Dermis microvascular lymphatic vessel endothelial cell (primary cell): ENCODE results near the gene HPS1. TPM values are rescaled to one million over a fixed set of nuclear protein-coding genes. Genes with fewer than 3 reads are reported as not detected.

ENCODE experiments used
- DNase-seq, 2 donors: peaks; one replicate each; pipeline versions ENCODE4 v3.0.0 to v3.0.0-alpha.2; 2010; ENCODE audit warnings: low read depth in 2 of 2
- total RNA-seq: library from RNA; depleted of rRNA; stranded (reverse); fragments of >200 nt; gene quantifications from 2 replicates; pipeline ENCODE4 v1.2.1, GENCODE V29; 2014

HPS1 gene
- total RNA-seq: 22.3 and 28.1 TPM in 2 replicates

DNA sequence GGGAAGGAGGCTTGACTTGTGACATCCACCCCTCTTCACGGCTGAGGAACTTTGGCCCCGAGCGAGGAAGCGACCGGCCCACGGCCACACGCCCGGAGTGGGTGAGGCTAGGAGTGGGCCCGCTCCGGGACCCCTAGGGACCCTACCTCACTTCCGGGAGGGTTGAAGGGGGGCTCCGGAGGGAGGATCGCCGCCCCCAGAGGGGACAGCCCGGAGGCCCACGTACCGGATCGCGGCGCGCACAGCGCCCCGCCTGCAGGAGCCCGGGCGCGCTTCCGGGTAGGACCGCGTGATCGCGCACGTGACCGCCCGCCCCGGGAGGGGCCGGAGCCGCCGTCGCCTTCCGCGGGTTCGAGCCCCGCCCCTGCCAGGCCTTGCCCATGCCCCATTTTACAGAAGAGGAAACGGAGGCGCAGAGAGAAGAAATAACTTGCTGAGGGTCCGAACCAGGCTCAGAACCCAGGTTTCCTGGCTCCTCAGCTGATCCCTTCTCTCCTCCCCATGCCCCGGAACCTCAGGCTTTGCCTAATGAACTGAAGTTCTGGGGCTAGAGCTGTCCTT lies at the start of gene HPS1:
HPS1 (minus strand) TSS at position 275 of the 561 bp plus-strand sequence. CDS start 3,695 bp downstream, outside the sequence.
- DNase-seq: peak; percentile 40 to 66

DNA sequence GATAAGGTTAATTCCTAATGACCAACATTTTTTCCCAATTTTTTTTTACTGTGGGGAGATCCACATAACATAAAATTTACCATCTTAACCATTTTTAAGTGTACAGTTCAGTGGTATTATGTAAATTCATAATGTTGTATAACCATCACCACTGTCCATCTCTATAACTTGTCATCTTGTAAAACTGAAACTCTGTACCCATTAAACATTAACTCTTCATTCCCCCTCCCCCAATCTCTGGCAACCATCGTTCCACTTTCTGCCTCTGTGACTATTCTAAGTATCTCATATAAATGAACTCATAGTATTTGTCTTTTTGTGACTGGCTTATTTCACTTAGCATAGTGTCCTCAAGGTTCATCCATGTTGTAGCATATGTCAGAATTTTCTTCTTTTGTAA lies 46.0 kb upstream of the HPS1 start:
- DNase-seq: no peak

DNA sequence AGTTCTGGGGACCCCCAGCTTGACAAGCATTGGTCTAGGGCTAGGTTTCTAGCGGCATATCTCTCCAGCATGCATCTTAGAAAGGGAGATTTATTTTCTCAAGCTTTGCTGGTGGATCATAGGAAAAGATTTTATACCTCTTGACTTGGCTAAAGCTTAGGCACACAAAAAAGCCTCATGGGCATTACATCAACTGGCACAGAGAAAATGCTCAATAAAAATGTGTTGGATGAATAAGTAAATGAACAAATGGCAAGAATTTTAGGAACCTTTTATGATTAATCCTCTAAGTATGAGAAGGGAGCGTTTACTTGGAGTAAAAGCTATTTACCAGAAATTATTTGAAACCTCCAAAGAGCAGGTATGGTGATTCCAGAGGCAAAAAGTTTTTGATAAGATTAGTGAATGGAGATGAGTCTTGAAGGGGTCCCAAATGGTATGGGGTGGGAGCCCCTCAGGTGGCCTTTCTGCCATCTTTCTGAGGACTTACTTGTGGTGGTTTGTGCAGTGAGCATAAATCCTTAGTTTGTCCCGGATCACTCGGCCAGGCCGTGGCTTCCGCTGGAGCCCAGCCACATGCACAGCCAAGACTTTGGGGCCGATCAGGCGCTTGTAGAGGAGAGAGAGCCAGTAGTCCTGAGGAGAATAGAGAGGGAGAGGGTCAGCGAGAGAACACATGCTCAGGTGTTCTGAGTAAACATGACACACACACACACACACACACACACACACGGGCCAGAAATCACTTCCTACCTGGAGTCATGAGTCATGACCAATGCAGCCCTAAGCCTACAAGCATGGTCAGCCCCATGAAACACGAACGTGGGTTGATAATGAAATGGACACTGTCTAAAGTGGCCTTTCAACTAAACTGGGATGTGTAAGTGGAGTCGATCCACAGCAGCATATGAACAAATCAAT lies 43.1 kb upstream of the HPS1 start:
- no peak for DNase-seq

- no peak for DNase-seq
Measured at GRCh38 chr10:98488669-98489430, 42.1 kb upstream of the HPS1 start.

DNA sequence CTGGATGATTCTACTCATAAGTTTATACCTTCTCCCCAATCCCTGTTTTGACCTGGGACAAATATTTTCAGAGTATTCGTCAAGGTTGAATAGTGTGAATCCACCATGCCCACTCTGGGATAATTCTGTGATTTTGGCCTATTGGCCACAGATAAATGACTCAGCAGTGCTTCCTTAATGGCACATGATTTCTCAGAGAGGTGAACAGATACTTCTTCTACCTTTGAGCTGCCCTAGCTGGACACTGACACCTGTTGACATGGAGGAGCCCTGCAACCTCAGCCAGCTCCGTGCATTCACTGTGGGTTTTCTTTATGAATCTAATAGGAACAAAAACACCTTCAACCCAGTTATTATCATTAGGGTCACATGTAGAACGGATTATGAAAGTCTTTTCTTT lies 40.9 kb upstream of the HPS1 start:
- DNase-seq: no peak

DNA sequence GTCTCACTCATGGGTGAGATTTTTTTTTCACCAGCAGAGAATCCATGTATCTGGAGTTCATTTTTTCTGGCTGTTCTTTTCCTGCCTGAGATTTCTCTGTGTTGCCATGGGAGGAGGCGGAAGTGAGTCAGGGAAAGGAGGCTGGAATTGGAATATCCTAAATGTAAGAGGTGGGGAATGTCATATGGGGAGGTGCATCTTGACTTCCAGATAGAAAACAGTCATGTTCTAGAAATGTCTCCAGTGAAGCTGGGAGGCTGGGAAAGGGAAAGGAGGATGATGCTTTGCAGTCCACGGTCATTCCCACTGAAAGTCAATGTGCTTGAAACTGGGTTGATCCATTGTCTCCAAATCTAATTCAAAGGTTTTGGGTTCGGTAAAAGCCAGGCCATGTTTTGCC lies 39.7 kb upstream of the HPS1 start:
- no peak for DNase-seq

DNA sequence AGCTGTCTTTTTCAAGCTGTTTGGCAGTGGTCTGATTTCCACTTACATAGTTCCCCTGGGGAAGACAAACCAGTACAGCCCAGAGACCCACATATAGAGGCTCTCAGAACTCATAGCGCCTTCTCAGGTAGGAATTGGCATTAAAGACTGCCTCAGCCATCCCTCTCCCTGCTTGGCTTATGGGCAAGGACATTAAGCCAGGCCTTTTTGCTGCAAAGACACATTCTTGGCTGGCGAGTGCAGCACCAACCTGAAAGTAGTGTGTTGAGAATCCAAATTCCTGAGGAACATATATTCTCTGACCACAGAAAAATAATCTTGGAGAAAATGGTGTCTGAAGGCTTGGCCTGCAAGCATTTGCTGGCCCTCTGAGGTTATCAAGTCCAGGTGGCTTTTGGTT lies 39.2 kb upstream of the HPS1 start:
- DNase-seq: no peak

DNA sequence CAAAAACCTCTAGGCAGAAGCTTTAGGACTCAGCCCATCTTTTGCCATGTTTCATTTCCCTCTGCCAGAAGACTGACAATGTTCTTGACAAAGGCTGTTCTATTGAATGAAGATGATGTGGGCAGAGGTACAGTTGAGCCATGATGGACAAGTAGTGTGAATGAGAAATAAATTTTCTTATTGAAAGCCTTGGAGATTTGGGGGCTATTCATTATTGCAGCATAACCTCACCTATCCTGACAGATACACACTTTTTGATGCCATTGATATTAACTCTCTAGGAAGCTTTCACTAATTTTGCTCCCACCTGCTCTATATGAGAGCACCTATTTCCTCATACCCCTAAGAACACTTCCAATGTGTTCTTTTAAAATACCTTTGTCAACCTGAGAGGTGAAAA lies 36.9 kb upstream of the HPS1 start:
- DNase-seq: no peak

DNA sequence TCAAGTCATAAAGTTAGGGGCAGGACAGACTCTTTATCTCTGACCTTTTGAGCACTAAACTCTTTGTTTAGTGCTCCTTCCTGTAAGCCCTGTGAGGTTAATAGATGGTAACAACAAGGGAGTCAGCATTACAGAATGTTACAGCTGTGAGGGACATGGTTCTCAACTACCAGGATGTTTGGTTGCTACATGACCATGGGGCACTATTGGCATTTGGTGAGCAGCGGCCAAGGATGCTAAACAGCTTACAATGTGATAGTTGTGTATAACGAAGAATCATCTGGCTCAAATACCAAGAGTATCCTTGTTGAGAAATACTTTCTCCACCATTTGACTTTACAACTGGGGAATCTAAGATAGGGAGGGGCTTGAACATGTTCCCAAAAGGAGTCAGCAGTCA lies 35.4 kb upstream of the HPS1 start:
- DNase-seq: no peak

DNA sequence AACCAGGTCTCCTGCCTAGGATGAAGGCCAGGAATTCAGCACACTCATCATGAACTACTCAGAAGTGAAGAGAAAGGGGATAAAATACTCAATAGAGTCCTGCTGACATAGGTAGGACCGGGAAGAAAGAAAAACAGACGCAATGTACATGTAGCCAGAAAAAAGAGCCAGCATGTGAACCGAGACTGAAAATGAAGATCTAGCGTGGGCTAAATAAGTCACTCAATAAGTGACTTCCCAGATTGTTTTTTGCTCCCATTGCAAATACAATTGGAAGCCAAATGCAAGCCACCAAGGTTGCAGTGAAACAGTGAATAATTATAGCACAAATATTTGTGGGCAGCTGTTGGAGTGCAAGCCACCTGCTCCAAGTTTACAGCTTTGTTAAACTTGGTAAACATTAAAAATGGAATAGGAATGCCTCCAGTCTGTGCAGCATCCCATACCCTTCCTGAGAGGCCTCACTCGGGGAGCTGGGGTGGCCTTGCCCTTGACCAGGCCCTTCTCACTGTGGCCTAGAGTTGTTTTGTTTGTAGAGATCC lies 34.7 kb upstream of the HPS1 start:
- DNase-seq: no peak

DNA sequence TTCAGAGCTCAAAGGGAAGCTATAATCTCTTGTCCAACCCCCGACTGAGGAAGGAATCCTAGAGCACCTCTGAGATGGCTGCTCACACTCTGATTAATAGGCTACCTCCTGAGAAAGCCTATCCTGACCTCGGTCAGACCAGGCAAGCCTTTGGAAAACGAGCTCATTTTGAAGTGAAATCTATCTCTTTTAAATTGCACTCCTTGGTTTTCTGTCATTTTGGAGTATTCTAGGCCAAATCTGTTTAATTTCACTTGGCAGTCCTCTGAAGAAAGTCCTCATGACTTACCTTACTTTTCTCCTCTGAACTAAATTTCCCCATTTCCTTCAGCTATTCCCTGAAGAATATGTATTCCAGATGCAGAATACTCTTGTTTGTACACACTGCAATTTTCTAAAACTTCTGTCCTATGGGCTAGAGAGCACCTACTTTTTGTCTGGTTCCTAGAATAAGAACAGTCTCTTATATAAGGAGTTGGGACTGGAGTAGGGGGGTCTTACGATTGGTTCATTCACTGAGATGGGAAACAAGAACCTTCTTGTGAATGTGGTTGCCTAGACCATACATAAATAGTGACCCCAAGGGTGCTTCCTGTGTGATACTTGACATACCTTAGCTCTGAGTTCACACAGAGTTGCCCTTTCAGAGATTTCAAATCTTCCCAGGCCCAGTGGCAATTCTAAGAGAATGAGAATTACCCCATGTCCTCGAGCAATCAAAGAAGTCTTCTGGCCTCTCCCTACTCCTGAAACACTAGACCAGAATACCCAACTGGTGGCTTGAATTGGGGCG lies 31.9 kb upstream of the HPS1 start:
- no peak for DNase-seq

GRCh38 chr10:98477861-98478260 lies 31.1 kb upstream of the HPS1 start:
- DNase-seq: no peak

DNA sequence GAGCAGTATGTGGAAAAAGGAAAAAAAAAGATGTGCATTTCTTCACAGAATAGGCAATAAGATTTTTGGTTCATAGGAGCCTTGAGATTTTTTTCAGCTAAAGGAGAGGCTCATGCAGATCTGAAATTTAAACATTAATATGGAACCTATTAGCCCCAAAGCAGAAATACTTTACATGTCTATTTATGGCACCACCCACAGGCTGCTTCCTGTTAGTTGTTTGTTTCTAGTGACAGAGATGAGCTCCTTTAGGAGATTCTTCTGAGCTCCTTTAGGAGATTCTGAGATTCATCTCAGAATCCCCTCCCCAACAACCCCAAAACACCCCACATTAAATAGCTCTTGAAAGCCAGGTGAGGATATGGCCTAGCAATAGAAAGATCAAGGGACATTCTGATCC lies 27.9 kb upstream of the HPS1 start:
- DNase-seq: no peak

DNA sequence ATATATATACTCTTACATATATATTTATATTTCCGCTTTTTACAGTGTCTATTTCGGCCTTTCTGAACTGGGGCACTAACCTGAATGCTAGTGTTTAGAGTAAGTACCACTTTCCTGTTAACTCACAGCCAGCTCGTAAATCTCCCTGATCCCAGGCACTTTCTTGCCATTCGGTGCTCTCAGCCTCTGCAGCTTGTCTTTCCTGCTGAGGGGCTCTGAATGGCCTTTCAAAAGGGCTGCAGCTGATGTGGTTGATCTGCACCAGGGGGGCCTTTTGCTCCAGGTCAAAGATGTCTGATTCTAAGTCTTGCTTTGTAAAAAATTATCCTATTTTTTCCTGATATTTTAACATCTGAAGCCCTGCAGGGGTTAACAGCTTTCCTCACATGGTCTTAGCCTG lies 25.5 kb upstream of the HPS1 start:
- DNase-seq: no peak

GRCh38 chr10:98470850-98471249 lies 24.1 kb upstream of the HPS1 start:
- no peak for DNase-seq

DNA sequence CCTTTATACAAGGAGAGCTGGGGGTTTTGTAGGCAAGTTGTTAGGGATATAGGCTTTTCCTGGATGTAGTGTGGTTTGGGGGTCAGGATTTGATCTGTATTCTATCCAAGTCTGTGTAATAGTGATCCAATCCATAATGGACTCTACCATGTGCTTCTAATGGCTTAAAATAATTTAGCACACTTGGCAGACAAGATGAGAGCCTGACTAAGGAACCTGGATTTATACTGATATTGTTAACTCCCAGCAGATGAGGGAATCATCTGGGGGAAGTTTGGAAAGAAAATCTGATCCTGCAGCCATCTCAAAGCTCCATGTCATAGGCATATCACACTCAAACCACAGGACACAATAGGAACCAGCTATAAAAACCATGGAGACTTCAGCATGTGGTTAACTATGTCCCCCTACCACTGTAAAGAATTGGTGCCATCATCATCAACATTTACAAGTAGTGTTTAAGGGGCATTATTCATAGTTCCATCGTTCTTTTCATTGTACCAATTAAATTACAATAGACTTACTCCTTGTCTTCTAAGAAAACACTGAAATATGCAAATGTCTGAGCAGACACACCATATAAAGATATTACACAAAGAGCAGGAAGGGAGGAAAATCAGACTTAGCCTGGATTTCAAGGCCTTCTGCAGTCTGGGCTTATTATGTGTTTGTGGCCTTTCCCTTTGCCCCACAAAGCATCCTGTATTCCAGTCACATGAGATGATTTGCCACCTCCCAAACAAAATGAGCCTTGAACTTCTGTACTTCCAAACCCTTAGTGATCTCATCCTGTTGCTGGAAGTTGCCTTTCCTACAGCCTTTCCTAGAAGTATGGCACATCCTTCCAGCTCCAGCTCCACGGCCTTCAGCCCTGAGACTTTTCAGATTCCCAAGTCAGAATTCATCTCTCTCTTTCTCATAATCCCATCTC lies 22.5 kb upstream of the HPS1 start:
- peak in 1 of 2 donors; percentile 49 for DNase-seq

- peak; percentile 43 to 69 for DNase-seq
Measured at GRCh38 chr10:98467506-98468318, 21.0 kb upstream of the HPS1 start.

- DNase-seq: no peak
Measured at GRCh38 chr10:98466861-98467505, 20.2 kb upstream of the HPS1 start.

DNA sequence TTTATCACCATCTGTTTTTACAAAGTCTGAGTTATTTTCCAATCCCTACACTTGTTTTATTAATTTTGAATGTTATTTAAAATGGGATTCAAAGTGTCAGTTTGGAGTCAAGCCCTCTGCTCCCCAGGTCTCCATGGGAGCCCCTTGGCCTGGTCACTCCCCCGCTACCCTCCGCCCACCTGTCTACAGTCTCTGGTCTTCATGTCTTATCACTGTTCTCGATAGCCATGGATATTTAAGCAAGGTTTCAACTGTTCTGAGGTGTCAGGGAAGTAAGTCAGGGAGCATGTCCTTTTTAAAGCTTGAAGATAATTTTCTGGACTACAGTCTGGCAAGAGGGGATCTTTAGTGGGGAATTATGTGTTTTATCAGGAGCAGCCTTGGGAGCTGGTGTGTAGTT lies 19.1 kb upstream of the HPS1 start:
- no peak for DNase-seq
